Transverse colon (tissue), 4 donors: ENCODE data around the gene TANK.
"Not testable (repeated sequence)": the region's sequence is repeated elsewhere in the genome, so short reads cannot be mapped to it uniquely, and the experiment has no call there.

ENCODE experiments used
- CTCF ChIP-seq, 5 experiments: fragments of 200-600 bp in 3 of 5; fragments of 450-650 bp in 2 of 5; sonication (generic) in 3 of 5; IDR thresholded peaks; 1 replicate in 2 of 5; 2 replicates in 3 of 5; pipeline ENCODE4 v1.5.1; 2016 to 2017; ENCODE audit warnings: antibody characterized with exemption in 5 of 5, inconsistent platforms in 3 of 5, mild to moderate bottlenecking in 2 of 5, moderate library complexity in 1 of 5
- POLR2A ChIP-seq: fragments of 450-650 bp; IDR thresholded peaks from one replicate; pipeline ENCODE4 v1.6.1; 2016; ENCODE audit warnings: antibody characterized with exemption, mild to moderate bottlenecking, moderate library complexity
- POLR2AphosphoS5 ChIP-seq, 3 donors: sonication (generic); formaldehyde crosslinking; IDR thresholded peaks; one replicate each; pipeline ENCODE4 v1.6.1; 2016; ENCODE audit warnings: antibody characterized with exemption in 3 of 3

GRCh38 chr2:161282311-161282644 lies 122.0 kb downstream of the TANK start:
- TF ChIP-seq CTCF (IDR thresholded peaks at IDR 0.05); POLR2A; POLR2AphosphoS5 (IDR thresholded peaks at IDR 0.05): not testable (repeated sequence)
